Astrocyte (in vitro differentiated cells and primary cell): ENCODE measurements around the gene RAB3GAP2.

Source experiments
- CTCF ChIP-seq: IDR thresholded peaks from 2 replicates; pipeline ENCODE4 v1.5.1; 2011; ENCODE audit warnings: low read depth, mild to moderate bottlenecking, inconsistent platforms, low read length, moderate library complexity; ENCODE audit not compliant: insufficient read depth
- EZH2 ChIP-seq: IDR thresholded peaks from 2 replicates; pipeline ENCODE4 v1.6.1; 2012; ENCODE audit warnings: mild to moderate bottlenecking, low read length, inconsistent platforms; ENCODE audit not compliant: insufficient read depth

GRCh38 chr1:220203816-220204215 lies 68.4 kb downstream of the RAB3GAP2 start:
- TF ChIP-seq CTCF, result no peak
- no peak for TF ChIP-seq EZH2
